Liver (tissue), 3 donors: Measurements from ENCODE around the gene PRDM1.

Experiments used
- EGR1 ChIP-seq, 2 donors: IDR thresholded peaks; 2 replicates each; pipeline ENCODE4 v1.6.1; 2016 to 2018; ENCODE audit warnings: antibody characterized with exemption in 2 of 2, low read depth in 2 of 2
- FOXA1 ChIP-seq: IDR thresholded peaks from 2 replicates; pipeline ENCODE4 v1.6.1; 2016; ENCODE audit warnings: antibody characterized with exemption
- GABPA ChIP-seq, 2 donors: IDR thresholded peaks in 1 of 2; conservative IDR thresholded peaks in 1 of 2; 2 replicates each; pipeline ENCODE4 v1.6.1; 2016; ENCODE audit warnings: antibody characterized with exemption in 2 of 2, mild to moderate bottlenecking in 1 of 2, moderate library complexity in 1 of 2
- MAX ChIP-seq: IDR thresholded peaks from 2 replicates; pipeline ENCODE4 v1.6.1; 2016; ENCODE audit warnings: antibody characterized with exemption
- RAD21 ChIP-seq, 2 donors: IDR thresholded peaks; 2 replicates each; pipeline ENCODE4 v1.6.1; 2016; ENCODE audit warnings: antibody characterized with exemption in 2 of 2, mild to moderate bottlenecking in 2 of 2
- REST ChIP-seq: IDR thresholded peaks from 2 replicates; pipeline ENCODE4 v1.6.1; 2016; ENCODE audit warnings: antibody characterized with exemption, mild to moderate bottlenecking
- RXRA ChIP-seq, 2 donors: IDR thresholded peaks; 2 replicates each; pipeline ENCODE4 v1.6.1; 2017 to 2018; ENCODE audit warnings: antibody characterized with exemption in 2 of 2, mild to moderate bottlenecking in 1 of 2
- SP1 ChIP-seq: IDR thresholded peaks from 2 replicates; pipeline ENCODE4 v1.6.1; 2018; ENCODE audit warnings: antibody characterized with exemption, mild to moderate bottlenecking
- TAF1 ChIP-seq: conservative IDR thresholded peaks from 2 replicates; pipeline ENCODE4 v1.6.1; 2016; ENCODE audit warnings: antibody characterized with exemption, mild to moderate bottlenecking
- YY1 ChIP-seq: IDR thresholded peaks from 2 replicates; pipeline ENCODE4 v1.6.1; 2016; ENCODE audit warnings: antibody characterized with exemption, mild to moderate bottlenecking
- ZBTB33 ChIP-seq: IDR thresholded peaks from 2 replicates; pipeline ENCODE4 v1.6.1; 2016; ENCODE audit warnings: antibody characterized with exemption
- TF ChIP-seq, protein P1 (sequence below): fragments of 150-350 bp; IDR thresholded peaks from 2 replicates; pipeline ENCODE4 v1.5.1; 2017; ENCODE audit warnings: improper control_type of control experiment, low read depth, low read length; ENCODE audit not compliant: missing input control
- donor health status: healthy.
- donor health status: healthy.

DNA sequence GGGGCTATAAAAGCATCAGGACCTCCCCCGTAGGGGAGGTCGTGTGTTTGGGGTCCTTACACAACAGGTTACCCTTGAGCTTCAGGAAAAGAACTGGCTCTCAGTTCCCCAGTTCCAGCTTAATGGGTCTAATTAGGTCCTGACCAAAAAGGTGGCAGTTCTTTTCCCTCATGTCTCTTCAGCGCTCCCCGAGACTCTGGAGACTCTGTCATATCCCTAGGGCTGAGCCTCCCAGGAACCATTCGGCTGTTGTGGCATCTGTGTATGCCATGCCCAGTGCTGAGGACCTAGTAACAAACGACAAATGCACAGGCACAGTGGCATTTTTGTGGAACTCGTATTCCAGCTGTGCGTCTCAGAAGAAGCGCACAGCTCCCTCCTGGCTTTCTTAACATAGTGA is 14.6 kb downstream of the PRDM1 start:
- TF ChIP-seq, protein P1, sequence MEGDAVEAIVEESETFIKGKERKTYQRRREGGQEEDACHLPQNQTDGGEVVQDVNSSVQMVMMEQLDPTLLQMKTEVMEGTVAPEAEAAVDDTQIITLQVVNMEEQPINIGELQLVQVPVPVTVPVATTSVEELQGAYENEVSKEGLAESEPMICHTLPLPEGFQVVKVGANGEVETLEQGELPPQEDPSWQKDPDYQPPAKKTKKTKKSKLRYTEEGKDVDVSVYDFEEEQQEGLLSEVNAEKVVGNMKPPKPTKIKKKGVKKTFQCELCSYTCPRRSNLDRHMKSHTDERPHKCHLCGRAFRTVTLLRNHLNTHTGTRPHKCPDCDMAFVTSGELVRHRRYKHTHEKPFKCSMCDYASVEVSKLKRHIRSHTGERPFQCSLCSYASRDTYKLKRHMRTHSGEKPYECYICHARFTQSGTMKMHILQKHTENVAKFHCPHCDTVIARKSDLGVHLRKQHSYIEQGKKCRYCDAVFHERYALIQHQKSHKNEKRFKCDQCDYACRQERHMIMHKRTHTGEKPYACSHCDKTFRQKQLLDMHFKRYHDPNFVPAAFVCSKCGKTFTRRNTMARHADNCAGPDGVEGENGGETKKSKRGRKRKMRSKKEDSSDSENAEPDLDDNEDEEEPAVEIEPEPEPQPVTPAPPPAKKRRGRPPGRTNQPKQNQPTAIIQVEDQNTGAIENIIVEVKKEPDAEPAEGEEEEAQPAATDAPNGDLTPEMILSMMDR, result no peak
- TF ChIP-seq GABPA (IDR thresholded peaks at IDR 0.05 in 1 of 2, conservative IDR thresholded peaks at IDR 0.05 in 1 of 2) (no peak), SP1 (no peak), ZBTB33 (no peak), RXRA (IDR thresholded peaks at IDR 0.05) (no peak), REST (no peak), YY1 (no peak), RAD21 (IDR thresholded peaks at IDR 0.05) (no peak), TAF1 (no peak), MAX (no peak), FOXA1 (no peak), EGR1 (IDR thresholded peaks at IDR 0.05; ENCODE audit: low read depth in 2 of 2) (no peak)
